GM18867 (cell line): Measurements from ENCODE around the gene PTPRF.

Experiments used
- ATAC-seq: cut with Tn5 transposase; IDR thresholded peaks from one replicate; pipeline ENCODE4 v1.9.1; 2021; ENCODE audit warnings: mild to moderate bottlenecking, moderate library complexity; ENCODE audit not compliant: unreplicated experiment

PTPRF gene

GRCh38 chr1:43653339-43653738, 122.7 kb downstream of the PTPRF start:
- ATAC-seq, result no peak

GRCh38 chr1:43653893-43654292, 123.2 kb downstream of the PTPRF start:
- no peak for ATAC-seq

GRCh38 chr1:43655953-43656352, 125.3 kb downstream of the PTPRF start:
- ATAC-seq, result no peak

GRCh38 chr1:43659212-43660166, 128.8 kb downstream of the PTPRF start:
- ATAC-seq, result no peak

GRCh38 chr1:43660355-43660754, 129.7 kb downstream of the PTPRF start:
- no peak for ATAC-seq

GRCh38 chr1:43664369-43664768, 133.7 kb downstream of the PTPRF start:
- ATAC-seq, result no peak

- no peak for ATAC-seq
Observed at GRCh38 chr1:43666608-43667007, 135.9 kb downstream of the PTPRF start.

GRCh38 chr1:43668956-43669355, 138.3 kb downstream of the PTPRF start:
- ATAC-seq, result no peak

GRCh38 chr1:43669878-43670277, 139.2 kb downstream of the PTPRF start:
- no peak for ATAC-seq

GRCh38 chr1:43671193-43671592, 140.5 kb downstream of the PTPRF start:
- ATAC-seq, result no peak

GRCh38 chr1:43671626-43672330, 141.1 kb downstream of the PTPRF start:
- no peak for ATAC-seq

- no peak for ATAC-seq
Observed at GRCh38 chr1:43673261-43673660, 142.6 kb downstream of the PTPRF start.
